HPDE6-E6E7 (cell line): ENCODE results near the gene ZNF775.

ENCODE experiments used
- DNase-seq: peaks from one replicate; pipeline ENCODE4 v3.0.0; 2011; ENCODE audit warnings: missing footprints; ENCODE audit errors: extremely low spot score

ZNF775 gene

GRCh38 chr7:150441524-150441923, 62.4 kb downstream of the ZNF775 start:
- DNase-seq, result no peak

DNA sequence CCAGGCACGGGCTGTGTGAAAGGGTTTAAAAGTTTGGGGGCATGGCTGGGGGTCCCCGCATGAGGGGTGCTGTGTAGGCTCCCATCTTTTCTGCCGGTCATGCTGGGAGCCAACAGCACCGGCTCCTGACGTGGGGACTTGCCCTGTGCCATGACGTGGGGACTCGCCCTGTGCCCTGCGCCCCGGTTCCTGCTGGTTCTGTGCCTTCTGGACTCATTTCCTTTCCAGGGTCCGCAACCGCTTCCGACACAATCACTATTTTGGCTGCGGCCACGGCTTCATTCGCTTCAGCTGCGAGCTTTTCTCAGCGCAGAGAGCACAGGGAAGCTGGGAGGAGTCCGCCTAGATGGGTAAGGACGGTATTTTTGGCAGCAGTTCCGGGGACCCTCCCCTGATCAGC, 63.7 kb downstream of the ZNF775 start:
- DNase-seq, result no peak

DNA sequence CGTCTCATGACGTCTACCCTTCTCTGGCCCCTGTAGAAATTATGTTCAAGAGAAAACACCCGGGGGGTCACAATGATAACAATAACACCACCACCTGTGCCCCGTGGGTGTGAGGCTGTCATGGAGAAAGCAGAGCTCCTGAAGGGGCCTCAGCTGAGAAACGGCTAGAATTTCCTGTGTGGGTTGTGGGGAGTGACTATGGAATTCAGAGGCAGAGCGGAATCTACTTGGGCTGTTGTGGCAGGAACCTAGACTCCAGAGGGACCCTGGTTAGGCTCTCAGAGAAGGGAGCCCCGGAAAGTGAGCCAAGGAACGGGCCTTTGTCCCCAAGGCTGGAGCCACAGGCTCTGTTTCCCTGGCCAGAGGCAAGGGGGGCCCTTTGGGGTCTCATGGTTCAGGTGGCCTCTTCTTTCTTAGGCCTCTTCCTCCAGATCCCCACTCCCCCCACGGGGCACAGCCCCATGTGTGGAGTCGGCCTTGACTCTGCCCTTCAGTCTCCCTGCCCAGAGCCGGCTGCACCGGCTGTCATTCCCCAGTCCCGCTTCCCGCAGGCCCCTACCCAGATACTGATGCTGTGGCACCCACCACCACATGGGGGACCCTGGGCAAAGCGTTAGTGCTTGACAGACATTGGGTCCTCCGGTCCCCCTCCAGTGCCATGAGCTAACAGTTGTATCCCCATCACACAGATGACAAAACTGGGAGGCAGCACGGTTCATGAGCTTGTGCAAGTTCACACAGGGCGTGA, 64.8 kb downstream of the ZNF775 start:
- no peak for DNase-seq

DNA sequence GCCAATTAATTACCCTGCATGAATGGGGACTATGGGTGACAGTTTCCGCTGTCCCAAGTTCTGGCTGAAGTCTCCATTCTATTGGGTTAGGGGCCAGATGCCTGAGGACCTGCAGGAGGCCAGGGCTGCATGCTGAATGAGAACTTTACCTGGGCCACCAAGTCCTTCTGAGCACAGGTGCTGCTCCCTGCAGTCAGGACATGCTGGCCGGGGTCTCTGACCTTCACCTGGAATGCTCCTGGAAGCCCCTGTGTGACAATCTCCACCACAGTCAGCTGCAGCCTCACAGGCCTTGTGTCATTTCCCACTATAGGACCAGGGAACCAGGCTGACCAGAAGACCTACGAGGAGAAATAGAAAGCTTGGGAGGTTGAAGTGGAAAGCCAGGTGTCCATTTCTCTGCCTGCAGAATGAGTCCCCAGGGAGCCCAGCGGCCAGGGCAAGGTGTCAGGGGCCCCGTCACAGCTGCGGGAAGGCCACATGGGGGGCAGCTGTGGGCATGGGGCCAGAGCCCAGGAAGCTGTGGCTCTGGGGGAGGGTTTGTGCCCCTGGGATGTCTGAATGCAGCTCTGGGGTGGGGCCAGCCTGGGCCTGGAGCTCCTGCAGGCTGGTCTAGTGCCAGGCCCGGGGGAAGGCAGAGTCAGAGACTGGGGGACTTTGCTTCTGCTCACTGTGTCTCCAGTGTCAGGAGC, 65.7 kb downstream of the ZNF775 start:
- DNase-seq, result no peak

GRCh38 chr7:150446288-150446938, 67.3 kb downstream of the ZNF775 start:
- DNase-seq, result no peak
